MCF 10A (cell line): Measurements from ENCODE around the gene RBPJL. TPM values are rescaled to one million over a fixed set of nuclear protein-coding genes. Genes with fewer than 3 reads are reported as not detected.

ENCODE experiments used
- BruUV-seq: library from RNA; stranded (reverse); fragments of 400-500 nt; replicated peaks from 2 replicates; lab custom pipeline; 2021; lab: Mats Ljungman, UMichigan
- CTCF ChIA-PET: fragments of 300-600 bp; sonication (Branson Sonifier 250); formaldehyde crosslinking; extraction: SDS; loops from one replicate; lab custom pipeline; 2021; ENCODE audit warnings: antibody characterized with exemption, inconsistent platforms; lab: Yijun Ruan, JAX
- POLR2A ChIA-PET: fragments of 300-600, 350-650 bp; sonication (Branson Sonifier 250); formaldehyde crosslinking; extraction: SDS; loops from one replicate; lab custom pipeline; 2020; ENCODE audit warnings: antibody characterized with exemption, inconsistent platforms; lab: Yijun Ruan, JAX
- DNase-seq: peaks from one replicate; pipeline ENCODE4 v3.0.0-alpha.2; 2018; ENCODE audit not compliant: unreplicated experiment
- H3K27ac Mint-ChIP-seq: one replicate; pipeline ENCODE4 v1.8.0; 2022; ENCODE audit warnings: mild to moderate bottlenecking, low read depth, mixed read lengths; ENCODE audit not compliant: unreplicated experiment
- H3K27me3 Mint-ChIP-seq: one replicate; pipeline ENCODE4 v1.8.0; 2022; ENCODE audit warnings: mixed read lengths; ENCODE audit not compliant: insufficient read depth, unreplicated experiment
- H3K36me3 Mint-ChIP-seq: one replicate; pipeline ENCODE4 v1.8.0; 2022; ENCODE audit warnings: mild to moderate bottlenecking, moderate library complexity, mixed read lengths; ENCODE audit not compliant: insufficient read depth, unreplicated experiment
- H3K4me1 Mint-ChIP-seq: one replicate; pipeline ENCODE4 v1.8.0; 2022; ENCODE audit warnings: mixed read lengths; ENCODE audit not compliant: insufficient read depth, unreplicated experiment
- H3K4me3 Mint-ChIP-seq: one replicate; pipeline ENCODE4 v1.8.0; 2022; ENCODE audit warnings: mild to moderate bottlenecking, moderate library complexity, mixed read lengths; ENCODE audit not compliant: unreplicated experiment
- H3K9me3 Mint-ChIP-seq: one replicate; pipeline ENCODE4 v1.8.0; 2022; ENCODE audit warnings: mixed read lengths; ENCODE audit not compliant: unreplicated experiment
- intact Hi-C: fragments of 100-400 bp; cut with micrococcal nuclease; formaldehyde crosslinking; loops from 2 replicates; pipeline ENCODE4 v1.14.1; 2022
- total RNA-seq: library from RNA; stranded (reverse); gene quantifications from 2 replicates; pipeline ENCODE4 v1.2.3, GENCODE V29; 2022
- TF ChIP-seq, protein P1 (sequence below): fragments of 200-600 bp; IDR thresholded peaks from one replicate; pipeline ENCODE4 v1.8.0; 2022; ENCODE audit warnings: antibody characterized with exemption, mild to moderate bottlenecking; ENCODE audit not compliant: unreplicated experiment

Gene RBPJL
- total RNA-seq, 1 experiment from 2014 or later = not detected

DNA sequence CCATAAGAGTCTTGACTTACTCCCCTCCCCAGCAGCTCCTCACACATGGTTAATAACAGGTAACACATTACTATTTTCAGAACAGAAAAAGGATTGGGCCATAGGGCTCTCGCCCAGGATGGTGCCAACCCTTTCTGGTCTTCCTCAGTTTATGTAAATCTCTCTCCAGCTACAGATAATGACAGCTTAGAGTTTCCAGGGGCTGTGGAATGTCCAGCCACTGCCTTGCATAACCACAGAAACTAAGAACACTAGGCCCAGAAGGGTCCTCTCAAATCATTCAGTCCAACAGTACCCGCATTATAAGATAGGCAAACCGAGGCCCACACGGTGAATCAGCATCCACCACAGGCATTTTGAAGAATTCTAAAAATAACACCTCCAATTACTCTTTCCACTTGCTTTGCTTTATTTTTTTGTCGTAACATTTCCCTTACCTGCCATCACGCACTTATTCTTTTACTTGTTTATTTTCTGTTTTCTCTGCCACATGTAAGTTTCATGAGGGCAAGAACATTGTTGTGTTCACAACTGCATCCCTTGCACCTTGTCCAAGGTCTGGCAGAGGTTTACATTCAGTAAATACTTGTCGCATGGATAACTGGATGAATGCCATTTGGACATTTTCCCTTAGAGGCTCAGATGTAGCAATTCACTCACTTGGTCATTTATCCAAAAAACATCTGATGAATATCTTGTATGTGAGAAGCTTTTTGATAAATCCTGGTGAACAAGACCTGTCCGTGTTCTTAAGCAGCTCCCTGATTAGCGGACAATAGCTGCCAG is 48.0 kb downstream of the RBPJL start:
- BruUV-seq = no TSS peak
- intact Hi-C loops = no loop called here
- Mint-ChIP-seq H3K4me1 (peaks cover 40% of the 10 kb centered on the region), H3K27me3 (no peaks in the 10 kb centered on the region), H3K9me3 (no peaks in the 10 kb centered on the region), H3K27ac (peak overlapping the region; percentile 70), H3K4me3 (no peak overlapping the region), H3K36me3 (no peaks in the 10 kb centered on the region)
- DNase-seq = no peak
- POLR2A ChIA-PET = interaction anchor here (0.6 to 37.4 kb wide), 4 partner anchors 6 to 551 kb away, joined by 3 to 1328 read pairs (median 666); partner anchors contain the start of genes SDC4 and SYS1
- CTCF ChIA-PET = interaction anchor here (0.6 to 1.3 kb wide), 5 partner anchors 9 to 417 kb away, joined by 3 to 6 read pairs (median 4); partner anchors contain the start of gene PIGT
- TF ChIP-seq, protein P1, sequence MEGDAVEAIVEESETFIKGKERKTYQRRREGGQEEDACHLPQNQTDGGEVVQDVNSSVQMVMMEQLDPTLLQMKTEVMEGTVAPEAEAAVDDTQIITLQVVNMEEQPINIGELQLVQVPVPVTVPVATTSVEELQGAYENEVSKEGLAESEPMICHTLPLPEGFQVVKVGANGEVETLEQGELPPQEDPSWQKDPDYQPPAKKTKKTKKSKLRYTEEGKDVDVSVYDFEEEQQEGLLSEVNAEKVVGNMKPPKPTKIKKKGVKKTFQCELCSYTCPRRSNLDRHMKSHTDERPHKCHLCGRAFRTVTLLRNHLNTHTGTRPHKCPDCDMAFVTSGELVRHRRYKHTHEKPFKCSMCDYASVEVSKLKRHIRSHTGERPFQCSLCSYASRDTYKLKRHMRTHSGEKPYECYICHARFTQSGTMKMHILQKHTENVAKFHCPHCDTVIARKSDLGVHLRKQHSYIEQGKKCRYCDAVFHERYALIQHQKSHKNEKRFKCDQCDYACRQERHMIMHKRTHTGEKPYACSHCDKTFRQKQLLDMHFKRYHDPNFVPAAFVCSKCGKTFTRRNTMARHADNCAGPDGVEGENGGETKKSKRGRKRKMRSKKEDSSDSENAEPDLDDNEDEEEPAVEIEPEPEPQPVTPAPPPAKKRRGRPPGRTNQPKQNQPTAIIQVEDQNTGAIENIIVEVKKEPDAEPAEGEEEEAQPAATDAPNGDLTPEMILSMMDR = no peak

DNA sequence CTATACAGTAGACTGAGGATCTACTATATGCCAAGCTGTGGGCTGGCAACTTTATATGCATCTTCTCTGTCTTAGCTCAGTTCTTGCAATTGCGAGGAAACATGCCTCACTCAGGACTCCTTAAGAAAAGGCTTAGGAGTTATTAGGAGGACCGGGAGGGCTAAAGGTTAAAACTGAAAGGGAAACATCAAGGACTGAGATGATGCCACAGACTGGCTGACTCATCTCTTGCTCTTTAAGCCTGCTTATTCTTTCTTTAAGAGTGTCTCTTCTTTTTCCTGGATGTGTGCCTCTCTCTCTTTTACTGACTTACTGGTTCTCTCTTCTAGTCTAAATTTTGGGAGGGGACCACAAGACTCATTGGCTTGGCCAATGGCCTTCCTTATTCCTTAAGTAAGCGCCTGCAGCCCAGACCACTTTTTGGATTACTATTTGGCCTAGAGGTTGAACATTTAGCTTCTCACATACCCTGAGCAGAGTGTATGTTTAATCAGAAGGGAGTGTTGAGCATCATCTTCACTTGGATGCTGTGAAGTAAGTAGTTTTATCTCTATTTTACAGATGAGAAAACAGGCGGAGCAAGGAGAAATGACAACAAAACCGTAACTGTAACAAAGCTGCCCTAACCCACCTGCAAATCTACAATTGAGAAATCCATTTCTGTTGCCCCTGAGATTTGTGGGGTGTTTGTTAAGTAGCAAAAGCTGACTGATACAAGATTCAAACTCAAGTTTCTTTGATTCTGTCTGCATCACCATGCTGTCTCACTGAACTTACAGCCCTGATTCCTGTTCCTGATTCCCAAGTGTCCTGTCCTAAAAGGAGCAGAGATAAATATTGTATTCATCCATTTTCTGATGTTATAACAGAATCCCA is 48.8 kb downstream of the RBPJL start:
- DNase-seq = peak; percentile 65
- Mint-ChIP-seq H3K36me3 (no peaks in the 10 kb centered on the region), H3K4me3 (no peak overlapping the region), H3K4me1 (peaks cover 47% of the 10 kb centered on the region), H3K27me3 (no peaks in the 10 kb centered on the region), H3K27ac (peak overlapping the region; percentile 70), H3K9me3 (no peaks in the 10 kb centered on the region)
- ChIA-PET POLR2A (interaction anchor here (0.6 to 34.6 kb wide), 3 partner anchors 20 to 550 kb away, joined by 3 to 1328 read pairs (median 4); partner anchors contain the start of gene SDC4), CTCF (interaction anchor here (0.9 to 1.3 kb wide), 4 partner anchors 8 to 416 kb away, joined by 3 to 5 read pairs (median 4); no protein-coding TSS in a partner anchor)
- intact Hi-C loops = no loop called here
- TF ChIP-seq, protein P1 = no peak
- BruUV-seq = no TSS peak

DNA sequence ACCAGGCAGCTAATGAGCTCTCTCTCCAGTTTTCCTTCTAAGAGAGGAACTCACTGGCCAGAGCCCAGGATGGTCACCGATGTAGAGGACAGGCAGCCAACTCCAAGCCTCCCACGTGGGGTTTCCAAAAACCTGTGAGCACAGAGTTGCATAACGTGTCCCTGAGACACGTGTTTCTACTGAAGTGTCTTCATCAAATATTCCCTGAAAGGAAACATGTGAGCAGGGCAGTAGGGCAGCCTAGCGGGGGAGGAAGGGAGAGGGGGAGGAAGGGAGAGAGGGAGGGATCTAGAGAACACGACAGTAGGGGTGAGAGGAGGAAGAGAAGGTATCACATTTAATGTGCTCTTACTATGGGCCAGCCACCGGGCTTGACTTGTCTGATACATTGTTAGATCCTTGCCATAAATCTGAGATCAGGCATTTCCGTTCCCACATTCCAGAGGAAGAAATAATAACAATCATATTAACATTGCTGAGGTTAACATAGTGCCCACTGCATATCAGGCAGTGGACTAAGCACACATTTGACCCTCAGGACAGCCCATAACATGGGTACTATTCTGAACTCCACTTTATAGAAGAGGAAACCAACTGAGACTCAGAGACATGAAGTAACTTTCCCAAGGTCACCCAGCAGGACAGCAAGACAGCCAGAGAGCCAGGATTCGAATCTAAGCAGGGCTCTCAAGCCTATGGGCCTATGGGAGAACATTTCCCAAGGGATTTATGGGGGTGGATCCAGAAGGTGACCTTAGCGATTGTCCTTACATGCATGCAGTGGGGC is 51.8 kb downstream of the RBPJL start:
- TF ChIP-seq, protein P1 = no peak
- Mint-ChIP-seq H3K4me1 (peaks cover 54% of the 10 kb centered on the region), H3K27me3 (no peaks in the 10 kb centered on the region), H3K9me3 (no peaks in the 10 kb centered on the region), H3K27ac (peak overlapping the region; percentile 91), H3K4me3 (peak overlapping the region; percentile 60), H3K36me3 (peaks cover 7% of the 10 kb centered on the region)
- ChIA-PET CTCF (interaction anchor here (0.7 to 7.4 kb wide), 13 partner anchors 10 to 611 kb away, joined by 3 to 96 read pairs (median 7); partner anchors contain the start of gene SDC4), POLR2A (interaction anchor here (0.6 to 34.6 kb wide), 8 partner anchors 23 to 576 kb away, joined by 3 to 1328 read pairs (median 6); partner anchors contain the start of genes PCIF1, PIGT and SDC4)
- peak; percentile 92 for DNase-seq
- no TSS peak for BruUV-seq
- intact Hi-C loops = no loop called here
